HepG2 (cell line): ENCODE data around the gene DDR1. TPM values are rescaled to one million over a fixed set of nuclear protein-coding genes. Genes with fewer than 3 reads are reported as not detected.
"Not testable (repeated sequence)": the region's sequence is repeated elsewhere in the genome, so short reads cannot be mapped to it uniquely, and the experiment has no call there.

Experiments
- ATAC-seq: fragments of 200-7000 bp; cut with Tn5 transposase; 3 replicates; pipeline ENCODE4 v1.9.1; 2020; ENCODE audit warnings: mild to moderate bottlenecking, moderate library complexity
- BruUV-seq: library from RNA; stranded (reverse); fragments of 400-500 nt; replicated peaks from 2 replicates; lab custom pipeline; 2021; lab: Mats Ljungman, UMichigan
- CTCF ChIA-PET: fragments of 300-600 bp; formaldehyde crosslinking; extraction: SDS; loops from one replicate; lab custom pipeline; 2021; ENCODE audit warnings: low total read pairs, inconsistent platforms, low intra/inter-chr PET ratio; lab: Yijun Ruan, JAX
- POLR2A ChIA-PET: fragments of 350-600 bp; sonication (Branson Sonifier 250); formaldehyde crosslinking; loops from one replicate; lab custom pipeline; 2020; ENCODE audit warnings: antibody characterized with exemption, inconsistent platforms; lab: Yijun Ruan, JAX
- DNase-seq: peaks from one replicate; pipeline ENCODE4 v3.0.0-alpha.2; 2015; ENCODE audit warnings: low spot score
- FAIRE-seq: peaks from 3 replicates; lab custom pipeline; 2011; peaks lifted over from hg19 to GRCh38; lab: Jason Lieb, UNC
- H2AFZ ChIP-seq: one replicate; pipeline ENCODE4 v1.6.1; 2011; ENCODE audit warnings: low read length, inconsistent platforms
- H3K27ac ChIP-seq: fragments of 300-600 bp; 3 replicates; pipeline ENCODE4 v1.8.0; 2011; ENCODE audit warnings: mixed run types, mild to moderate bottlenecking, mixed read lengths, low read length, inconsistent platforms; ENCODE audit not compliant: insufficient read depth; ENCODE audit errors: extremely low read length
- H3K27me3 ChIP-seq, 2 experiments: fragments of 200-600 bp in 1 of 2; 2 replicates in 1 of 2; 3 replicates in 1 of 2; pipeline versions ENCODE4 v1.6.0 to v1.8.0; 2011; ENCODE audit warnings: low read length in 2 of 2, mild to moderate bottlenecking in 2 of 2, moderate library complexity in 2 of 2, inconsistent platforms in 1 of 2; ENCODE audit not compliant: insufficient read depth in 2 of 2, control insufficient read depth in 1 of 2
- H3K36me3 ChIP-seq, 2 experiments: fragments of 200-600 bp in 1 of 2; replicated peaks in 1 of 2; 2 replicates in 1 of 2; 3 replicates in 1 of 2; pipeline versions ENCODE4 v1.5.1 to v1.8.0; 2011; ENCODE audit warnings: low read length in 2 of 2, inconsistent platforms in 1 of 2; ENCODE audit not compliant: insufficient read depth in 2 of 2, control insufficient read depth in 1 of 2
- H3K4me1 ChIP-seq: 2 replicates; pipeline ENCODE4 v1.5.1; 2012; ENCODE audit warnings: low read length, inconsistent platforms; ENCODE audit not compliant: insufficient read depth
- H3K4me2 ChIP-seq: 2 replicates; pipeline ENCODE4 v1.6.0; 2011; ENCODE audit warnings: low read depth, low read length, inconsistent platforms
- H3K4me3 ChIP-seq, 3 experiments: fragments of 200-600 bp in 1 of 3; sonication (generic), shearing (Covaris generic) in 1 of 3; replicated peaks in 1 of 3; 2 replicates each; pipeline ENCODE4 v1.5.1; 2011 to 2016; ENCODE audit warnings: low read length in 3 of 3, inconsistent platforms in 2 of 3, low read depth in 2 of 3, mild to moderate bottlenecking in 2 of 3, control low read depth in 1 of 3, mixed read lengths in 1 of 3; ENCODE audit not compliant: insufficient read depth in 1 of 3
- H3K79me2 ChIP-seq: one replicate; pipeline ENCODE4 v1.6.1; 2011; ENCODE audit warnings: low read length, inconsistent platforms; ENCODE audit not compliant: insufficient read depth
- H3K9ac ChIP-seq: 2 replicates; pipeline ENCODE4 v1.6.0; 2011; ENCODE audit warnings: mild to moderate bottlenecking, low read depth, low read length, inconsistent platforms; ENCODE audit not compliant: insufficient read depth
- H3K9me3 ChIP-seq: 2 replicates; pipeline ENCODE4 v1.5.1; 2012; ENCODE audit warnings: mild to moderate bottlenecking, low read length
- H4K20me1 ChIP-seq: 2 replicates; pipeline ENCODE4 v1.6.0; 2011; ENCODE audit warnings: inconsistent platforms, mild to moderate bottlenecking, low read length, moderate library complexity; ENCODE audit not compliant: insufficient read depth
- MAFF ChIP-seq: IDR thresholded peaks from 2 replicates; pipeline ENCODE4 v1.6.1; 2011; ENCODE audit warnings: low read depth, low read length, improper control_type of control experiment
- MAFK ChIP-seq, 2 experiments: IDR thresholded peaks in 1 of 2; conservative IDR thresholded peaks in 1 of 2; 2 replicates each; pipeline ENCODE4 v1.6.1; 2011; ENCODE audit warnings: improper control_type of control experiment in 2 of 2, low read length in 2 of 2
- SMAD3 ChIP-seq: sonication (generic); formaldehyde crosslinking; IDR thresholded peaks from 2 replicates; pipeline ENCODE4 v1.4.0; 2020; ENCODE audit warnings: missing genetic modification reagents
- ZNF780A ChIP-seq: sonication (generic); formaldehyde crosslinking; IDR thresholded peaks from 2 replicates; pipeline ENCODE4 v1.8.0; 2022; ENCODE audit warnings: mild to moderate bottlenecking, missing genetic modification reagents, moderate library complexity
- WGBS: methylation state at CpG from one replicate; pipeline ENCODE4 v1.1.6; 2017; ENCODE audit warnings: low lambda C conversion rate; 5-methylcytosine and 5-hydroxymethylcytosine counted together
- in situ Hi-C: cut with HindIII; loops from 2 replicates; pipeline ENCODE4 v1.10.0; 2017; ENCODE audit warnings: low pct_unique_long_range_greater_than_20kb; ENCODE audit not compliant: extremely low pct_ligation_motif_present
- intact Hi-C: fragments of 100-400 bp; cut with micrococcal nuclease; formaldehyde crosslinking; loops from one replicate; pipeline ENCODE4 v1.10.0; 2022; ENCODE audit not compliant: unreplicated experiment
- polyA plus RNA-seq, 8 experiments: library from polyadenylated mRNA; depleted of rRNA in 3 of 8; stranded (reverse) in 7 of 8; unstranded in 1 of 8; fragments of >200 nt; fragmentation: Illumina TruSeq in 4 of 8; extraction: Trizol in 4 of 8; gene quantifications; 2 replicates each; pipeline versions ENCODE4 v1.2.1 to v1.2.3, GENCODE V29; 2011 to 2016; ENCODE audit warnings: low read depth in 4 of 8, missing spikeins in 1 of 8, mixed read lengths in 1 of 8; ENCODE audit not compliant: insufficient read depth in 1 of 8
- total RNA-seq, 5 experiments: library from RNA; depleted of rRNA; stranded (reverse); fragments of >200 nt; fragmentation: Illumina TruSeq; extraction: Trizol; gene quantifications; 2 replicates each; pipeline ENCODE4 v1.2.3, GENCODE V29; 2016; ENCODE audit warnings: low read depth in 1 of 5

DDR1 gene
- total and polyA plus RNA-seq, 2 of the 13 experiments (the other 11 are each of a cell fraction or from before 2014, with no cell fraction given): 16.7 to 20.2 TPM

GRCh38 chr6:30873795-30874194, 10.5 kb upstream of the DDR1 start:
- H3K36me3 ChIP-seq, H3K79me2 ChIP-seq, H3K9ac ChIP-seq, in situ Hi-C loops, H4K20me1 ChIP-seq, FAIRE-seq, H3K27me3 ChIP-seq, H3K4me3 ChIP-seq, CTCF ChIA-PET, H2AFZ ChIP-seq, BruUV-seq, ATAC-seq, intact Hi-C loops, H3K27ac ChIP-seq, DNase-seq, H3K4me2 ChIP-seq, POLR2A ChIA-PET: not testable (repeated sequence)
- TF ChIP-seq MAFF (peak; percentile 35; the same call in 1 of the 2 replicates), MAFK (conservative IDR thresholded peaks at IDR 0.05 in 1 of 2, IDR thresholded peaks at IDR 0.05 in 1 of 2; ENCODE audit: low read length in 2 of 2) (peak; percentile 64 to 74)
- Histone ChIP-seq H3K4me1 (peaks cover 26% of the 10 kb centered on the region), H3K9me3 (peaks cover 16% of the 10 kb centered on the region; the same call in 1 of the 2 replicates)
- 59% methylated on average over 3 of the region's 3 CpGs for WGBS

- Histone ChIP-seq H2AFZ (no peak overlapping the region), H3K27me3 (peaks cover 0 to 12% of the 10 kb centered on the region in 2 experiments; a peak in 3 of 5 replicates), H3K27ac (no peak overlapping the region), H3K4me2 (no peak overlapping the region), H3K4me1 (peaks cover 26% of the 10 kb centered on the region), H3K36me3 (no peaks in the 10 kb centered on the region), H3K9me3 (peaks cover 4% of the 10 kb centered on the region; the same call in 1 of the 2 replicates), H3K4me3 (no peak overlapping the region), H3K79me2 (no peaks in the 10 kb centered on the region), H4K20me1 (no peaks in the 10 kb centered on the region), H3K9ac (no peak overlapping the region)
- ChIA-PET CTCF (no interaction called here), POLR2A (no interaction called here)
- FAIRE-seq (no peak), DNase-seq (no peak), ATAC-seq (no peak)
- in situ Hi-C loops: loop anchor here (5.0 kb wide), 2 partner anchors 48 to 133 kb away; partner anchors contain the start of genes FLOT1 and IER3
- BruUV-seq: no TSS peak
- intact Hi-C loops: loop anchor here (2.0 to 5.0 kb wide), 3 partner anchors 33 to 153 kb away; partner anchors contain the start of genes GTF2H4 and TUBB
- TF ChIP-seq ZNF780A (no peak), SMAD3 (CRISPR knock-in tag) (no peak)
- WGBS: 67% methylated on average over 18 of the region's 18 CpGs
These were observed 8.9 kb upstream of the DDR1 start for GRCh38 chr6:30875244-30876038.
